GM19372 (cell line): ENCODE results near the gene SPTAN1.

Experiments used
- ATAC-seq: cut with Tn5 transposase; IDR thresholded peaks from one replicate; pipeline ENCODE4 v1.9.1; 2021; ENCODE audit warnings: mild to moderate bottlenecking, low read depth, moderate library complexity; ENCODE audit not compliant: unreplicated experiment

Gene SPTAN1

DNA sequence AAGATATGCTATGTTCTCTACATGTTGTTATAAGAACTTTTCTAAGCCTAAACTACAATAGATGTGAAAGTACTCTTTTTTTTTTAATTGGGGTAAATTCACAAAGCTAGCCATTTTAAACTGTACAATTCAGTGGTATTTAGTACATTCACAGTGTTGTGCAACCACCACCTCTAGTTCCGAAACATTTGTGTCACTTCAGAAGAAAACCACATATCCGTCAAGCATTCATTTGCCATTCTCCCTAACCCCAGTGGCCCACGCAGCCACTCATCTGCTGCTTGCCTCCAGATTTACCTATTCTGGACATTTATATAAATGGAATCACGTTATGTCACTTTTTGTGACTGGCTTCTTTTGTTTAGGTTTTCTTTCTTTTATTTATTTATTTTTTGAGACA is 43.1 kb downstream of the SPTAN1 start:
- no peak for ATAC-seq

DNA sequence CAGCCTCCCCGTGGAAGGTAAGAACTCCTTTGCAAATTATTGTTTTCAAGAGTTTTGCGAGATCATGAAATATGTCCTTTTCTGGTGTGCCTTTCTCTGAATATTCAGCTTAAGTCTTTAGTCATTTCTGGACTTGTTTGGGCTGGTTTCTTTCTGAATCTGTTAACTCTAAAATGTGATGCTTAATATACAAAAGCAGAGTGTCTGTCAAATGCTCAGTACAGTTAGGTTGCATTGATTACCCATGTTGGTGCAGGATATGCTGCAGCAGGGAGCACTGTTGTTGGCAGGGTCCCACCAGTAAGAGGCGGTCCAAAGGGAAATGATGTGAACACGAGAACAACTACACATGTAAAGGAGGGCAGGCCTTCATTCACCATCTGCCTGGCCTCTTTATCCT is 47.7 kb downstream of the SPTAN1 start:
- ATAC-seq: no peak

DNA sequence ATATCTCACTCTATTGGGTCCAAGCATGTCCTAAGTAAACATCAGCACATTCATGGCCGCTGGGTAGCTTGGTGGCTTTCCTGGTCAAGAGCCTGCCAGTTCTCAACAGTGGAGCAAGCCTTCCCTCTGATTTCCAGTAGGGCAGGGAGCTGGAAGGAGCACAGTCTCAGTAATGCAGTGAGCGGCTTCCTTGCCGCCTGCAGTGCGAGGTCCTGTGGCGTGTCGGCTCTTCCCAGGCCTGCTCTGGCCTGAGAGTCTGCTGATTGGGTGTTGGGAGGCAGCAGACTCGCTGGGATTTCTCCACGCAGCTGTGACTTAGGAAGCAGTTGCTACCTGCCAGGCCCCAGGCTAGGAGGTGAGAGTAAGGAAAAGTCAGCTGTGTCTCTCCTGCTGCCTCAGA is 51.3 kb downstream of the SPTAN1 start:
- ATAC-seq: no peak

DNA sequence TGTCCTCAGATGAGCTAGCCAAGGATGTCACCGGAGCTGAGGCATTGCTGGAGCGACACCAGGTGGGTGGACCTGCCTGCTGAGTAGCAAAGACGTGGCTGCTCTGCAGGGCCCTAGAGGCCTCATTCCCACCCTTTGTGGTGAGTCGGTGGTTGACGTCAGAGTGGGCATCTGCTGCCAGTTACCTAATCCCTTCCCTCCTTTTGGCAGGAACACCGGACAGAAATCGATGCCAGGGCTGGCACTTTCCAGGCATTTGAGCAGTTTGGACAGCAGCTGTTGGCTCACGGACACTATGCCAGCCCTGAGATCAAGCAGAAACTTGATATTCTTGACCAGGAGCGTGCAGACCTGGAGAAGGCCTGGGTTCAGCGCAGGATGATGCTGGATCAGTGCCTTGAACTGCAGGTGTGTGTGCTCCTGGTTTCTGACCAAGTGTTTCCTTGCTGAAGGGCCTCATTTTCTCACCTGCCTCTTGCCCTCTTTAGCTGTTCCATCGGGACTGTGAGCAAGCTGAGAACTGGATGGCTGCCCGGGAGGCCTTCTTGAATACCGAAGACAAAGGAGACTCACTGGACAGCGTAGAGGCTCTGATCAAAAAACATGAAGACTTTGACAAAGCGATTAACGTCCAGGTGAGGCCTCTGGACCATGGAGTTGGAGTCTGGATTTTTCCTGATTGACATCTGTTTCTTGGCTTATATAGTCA is 55.4 kb downstream of the SPTAN1 start:
- no peak for ATAC-seq

DNA sequence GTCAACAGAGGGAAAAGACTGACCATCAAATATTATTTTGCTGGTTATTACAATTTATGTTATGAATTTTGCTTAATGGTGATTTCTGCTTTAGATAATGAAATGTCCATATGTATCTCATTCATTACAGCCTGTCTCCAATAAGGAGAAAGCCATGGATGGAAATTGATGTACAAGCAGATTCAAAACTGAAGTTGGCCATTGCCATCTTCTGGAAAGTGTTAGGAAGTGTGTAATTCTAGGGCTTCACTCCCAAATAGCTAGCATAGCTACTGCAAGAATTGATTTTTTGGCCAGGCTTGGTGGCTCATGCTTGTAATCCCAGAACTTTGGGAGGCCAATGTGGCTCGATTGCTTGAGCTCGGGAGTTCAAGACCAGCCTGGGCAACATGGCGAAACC is 58.5 kb downstream of the SPTAN1 start:
- ATAC-seq: no peak

DNA sequence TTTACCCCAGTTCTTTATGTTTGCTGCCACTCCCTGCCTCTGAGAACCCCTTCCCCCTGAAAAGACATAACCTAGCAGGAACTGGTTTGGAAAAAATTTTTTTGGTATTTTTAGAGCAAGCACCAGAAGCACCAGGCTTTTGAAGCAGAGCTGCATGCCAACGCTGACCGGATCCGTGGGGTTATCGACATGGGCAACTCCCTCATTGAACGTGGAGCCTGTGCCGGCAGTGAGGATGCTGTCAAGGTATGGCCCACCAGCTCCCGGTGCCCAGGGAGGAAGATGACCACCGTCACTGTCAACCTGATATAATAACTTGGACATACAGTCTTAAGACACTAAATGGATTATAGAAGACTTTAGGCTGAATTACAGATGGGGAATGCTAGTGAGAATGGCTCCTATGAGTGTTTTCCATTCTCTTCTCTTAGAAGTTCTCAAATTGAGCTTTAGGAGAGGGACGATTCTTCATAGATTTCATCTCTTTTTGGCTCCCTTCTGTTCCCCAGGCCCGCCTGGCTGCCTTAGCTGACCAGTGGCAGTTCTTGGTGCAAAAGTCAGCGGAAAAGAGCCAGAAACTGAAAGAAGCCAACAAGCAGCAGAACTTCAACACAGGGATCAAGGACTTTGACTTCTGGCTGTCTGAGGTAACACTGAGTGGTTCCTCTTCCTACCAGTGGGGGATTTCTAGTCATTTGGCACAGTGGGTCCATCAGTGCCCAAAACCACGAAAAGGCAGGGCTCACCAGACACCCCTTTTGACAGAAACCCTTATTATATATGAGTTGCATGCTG is 59.4 kb downstream of the SPTAN1 start:
- no peak for ATAC-seq

DNA sequence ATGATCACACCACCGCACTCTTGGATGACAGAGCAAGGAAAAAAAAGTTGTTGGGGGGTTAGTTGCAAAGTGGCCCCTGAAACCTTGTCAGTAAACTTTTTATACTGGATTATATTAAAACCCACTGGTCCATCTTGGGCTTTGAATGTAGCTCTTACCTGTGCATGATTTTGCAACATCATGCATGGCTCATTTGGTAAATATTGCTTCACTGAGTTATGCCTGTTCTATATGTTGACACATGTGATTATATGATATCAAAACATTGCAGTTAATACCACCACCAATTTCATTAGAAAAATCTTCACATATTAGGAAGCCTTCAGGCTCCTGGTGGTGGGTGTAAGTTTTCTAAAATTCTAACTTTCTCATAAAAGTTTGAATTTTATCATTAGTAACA is 62.3 kb downstream of the SPTAN1 start:
- no peak for ATAC-seq

DNA sequence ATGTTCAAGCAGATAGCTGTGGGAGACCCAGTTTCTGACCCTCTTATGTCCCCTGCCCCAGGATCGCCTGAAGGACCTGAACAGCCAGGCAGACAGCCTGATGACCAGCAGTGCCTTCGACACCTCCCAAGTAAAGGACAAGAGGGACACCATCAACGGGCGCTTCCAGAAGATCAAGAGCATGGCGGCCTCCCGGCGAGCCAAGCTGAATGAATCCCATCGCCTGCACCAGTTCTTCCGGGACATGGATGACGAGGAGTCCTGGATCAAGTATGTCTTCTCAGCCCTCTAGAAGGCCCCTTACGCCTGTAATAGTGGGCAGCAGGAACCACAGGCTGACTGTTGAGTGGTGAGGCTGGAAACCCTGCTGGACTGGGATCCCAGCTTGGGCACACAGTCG is 63.2 kb downstream of the SPTAN1 start:
- ATAC-seq: no peak

DNA sequence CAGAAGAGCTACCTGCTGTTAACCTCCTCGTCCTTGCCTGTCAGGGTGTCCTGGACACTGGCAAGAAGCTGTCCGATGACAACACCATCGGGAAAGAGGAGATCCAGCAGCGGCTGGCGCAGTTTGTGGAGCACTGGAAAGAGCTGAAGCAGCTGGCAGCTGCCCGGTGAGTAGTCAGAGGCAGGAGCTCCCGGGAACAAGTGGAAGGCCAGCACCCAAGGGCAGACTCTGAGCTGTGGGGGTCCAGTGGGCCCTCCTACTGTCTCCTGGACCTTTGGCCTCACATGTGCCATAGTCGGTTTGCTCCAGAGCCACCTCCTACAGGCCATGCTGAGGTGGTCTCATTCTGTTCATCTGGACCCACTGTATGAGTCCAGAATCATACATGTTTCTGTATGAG is 65.6 kb downstream of the SPTAN1 start:
- ATAC-seq: no peak

DNA sequence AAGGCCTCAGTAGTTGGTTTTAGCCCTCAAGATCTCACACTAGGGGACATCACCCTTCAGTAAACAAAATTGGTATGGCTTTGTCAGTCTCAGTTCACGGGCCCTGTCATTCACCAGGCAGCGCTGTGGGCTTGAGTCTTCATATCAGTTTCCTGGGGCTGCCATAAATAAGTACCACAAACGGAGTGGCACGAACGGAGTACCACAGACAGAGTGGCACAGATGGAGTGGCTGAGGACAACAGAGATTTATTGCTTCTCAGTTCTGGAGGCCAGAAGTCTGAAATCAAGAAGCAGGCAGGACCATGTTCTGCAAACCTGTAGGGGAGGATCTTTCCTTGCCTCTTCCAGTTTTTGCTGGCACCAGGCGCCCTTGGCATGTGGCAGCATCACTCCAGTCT is 66.7 kb downstream of the SPTAN1 start:
- no peak for ATAC-seq

DNA sequence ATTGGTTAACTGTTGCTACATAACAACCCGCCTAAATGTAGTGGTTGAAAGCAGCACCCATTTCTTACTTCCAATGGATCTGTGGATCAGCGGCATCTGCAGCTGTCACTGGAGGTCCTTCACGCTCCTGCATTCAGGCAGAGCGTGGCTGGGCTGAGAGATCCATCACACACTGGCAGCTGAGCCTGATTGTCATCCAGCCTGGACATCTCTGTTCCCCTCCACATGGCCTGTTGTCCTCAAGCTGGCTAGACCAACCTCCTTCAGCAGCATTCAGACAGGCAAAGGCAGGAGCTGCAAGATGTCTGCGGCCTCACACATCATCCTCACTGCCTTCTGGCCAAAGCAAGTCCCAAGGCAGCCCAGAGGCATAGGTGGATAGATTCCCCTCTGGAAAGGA is 67.4 kb downstream of the SPTAN1 start:
- no peak for ATAC-seq

DNA sequence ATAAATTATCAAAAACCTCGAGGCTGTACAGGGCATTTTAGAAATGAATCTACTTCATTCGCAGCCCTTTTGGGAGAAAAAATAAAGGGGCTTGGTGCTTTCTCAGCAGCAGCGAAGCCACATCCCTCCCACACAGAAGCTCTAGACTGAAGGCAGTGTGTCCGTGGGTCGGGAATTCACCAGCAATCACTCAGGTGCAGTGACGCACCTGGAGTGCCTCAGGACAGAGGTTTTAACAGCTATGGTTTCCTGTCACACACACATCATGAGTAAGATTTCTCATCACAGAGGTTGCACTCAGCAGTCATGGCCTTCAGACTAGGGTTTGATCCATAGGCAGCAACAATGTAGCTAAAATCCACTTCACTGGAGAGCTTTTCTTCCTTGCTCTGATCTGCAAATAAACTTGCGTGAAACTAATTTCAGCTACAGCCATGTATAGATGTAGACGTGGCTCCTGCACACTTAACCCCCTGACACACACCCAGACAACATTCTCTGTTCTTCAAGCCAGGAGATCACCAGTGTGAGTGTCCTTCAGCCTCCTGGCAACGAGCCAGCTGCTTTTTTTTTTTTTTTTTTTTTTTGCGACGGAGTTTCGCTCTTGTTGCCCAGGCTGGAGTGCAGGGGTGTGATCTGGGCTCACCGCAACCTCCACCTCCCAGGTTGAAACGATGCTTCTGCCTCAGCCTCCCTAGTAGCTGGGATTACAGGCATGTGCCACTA is 69.5 kb downstream of the SPTAN1 start:
- no peak for ATAC-seq

DNA sequence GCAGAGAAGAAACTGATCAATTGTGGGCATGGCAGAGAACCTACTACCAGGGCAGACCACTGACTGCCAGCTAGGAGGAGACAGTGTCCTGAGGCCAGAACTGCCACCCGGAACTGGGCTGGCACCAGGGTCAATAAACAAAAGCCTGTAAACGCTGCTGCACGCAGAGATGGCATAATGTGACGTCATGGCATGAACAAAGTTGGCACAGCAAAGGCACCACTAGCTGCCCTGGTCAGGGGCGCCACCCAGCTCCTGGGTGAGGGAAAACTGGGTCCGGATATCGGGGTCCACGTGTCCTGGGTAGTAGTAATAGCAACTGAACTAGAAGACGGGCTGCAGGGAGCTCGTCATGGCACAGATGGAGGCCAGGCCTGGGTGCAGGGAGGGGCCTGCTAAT is 72.2 kb downstream of the SPTAN1 start:
- no peak for ATAC-seq

DNA sequence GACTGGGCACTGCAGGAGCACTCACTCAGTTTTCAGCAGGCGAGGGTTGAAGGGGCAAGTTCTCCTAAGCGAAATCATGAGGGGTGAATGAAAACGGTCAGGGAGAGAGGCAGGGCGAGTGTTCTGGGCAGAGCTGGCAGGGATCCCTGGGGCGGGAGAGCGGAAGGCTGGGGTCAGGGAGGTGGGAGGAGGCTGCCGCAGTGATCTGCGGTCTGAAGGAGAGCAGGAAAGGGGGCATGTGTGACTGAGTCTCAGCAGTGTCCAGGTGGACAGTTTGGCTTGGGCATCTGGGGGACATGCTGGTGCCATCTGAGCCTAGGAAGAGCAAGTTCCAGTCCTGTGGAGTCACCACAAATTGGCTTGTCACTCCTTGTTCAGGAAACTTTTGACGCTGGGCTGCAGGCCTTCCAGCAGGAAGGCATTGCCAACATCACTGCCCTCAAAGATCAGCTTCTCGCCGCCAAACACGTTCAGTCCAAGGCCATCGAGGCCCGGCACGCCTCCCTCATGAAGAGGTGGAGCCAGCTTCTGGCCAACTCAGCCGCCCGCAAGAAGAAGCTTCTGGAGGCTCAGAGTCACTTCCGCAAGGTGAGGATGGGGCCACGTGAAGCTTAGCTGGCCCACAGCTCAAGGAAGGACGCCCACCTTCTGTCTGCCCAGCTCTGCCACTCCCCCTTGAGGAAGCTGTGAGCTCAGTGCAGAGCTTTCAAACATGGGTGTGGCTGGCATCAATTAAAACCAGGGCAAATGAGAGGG is 73.2 kb downstream of the SPTAN1 start:
- no peak for ATAC-seq

DNA sequence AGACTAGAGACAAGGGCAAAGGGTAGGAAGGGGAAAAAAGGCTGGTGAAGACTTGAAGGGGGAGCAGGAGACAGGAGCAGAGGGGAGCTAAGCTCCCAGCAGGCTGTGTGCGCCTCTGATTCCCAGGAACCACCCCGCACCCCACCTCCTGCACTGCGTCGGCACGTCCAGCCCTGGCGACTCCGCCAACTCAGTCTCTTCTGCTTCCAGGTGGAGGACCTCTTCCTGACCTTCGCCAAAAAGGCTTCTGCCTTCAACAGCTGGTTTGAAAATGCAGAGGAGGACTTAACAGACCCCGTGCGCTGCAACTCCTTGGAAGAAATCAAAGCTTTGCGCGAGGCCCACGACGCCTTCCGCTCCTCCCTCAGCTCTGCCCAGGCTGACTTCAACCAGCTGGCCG is 73.8 kb downstream of the SPTAN1 start:
- ATAC-seq: no peak

DNA sequence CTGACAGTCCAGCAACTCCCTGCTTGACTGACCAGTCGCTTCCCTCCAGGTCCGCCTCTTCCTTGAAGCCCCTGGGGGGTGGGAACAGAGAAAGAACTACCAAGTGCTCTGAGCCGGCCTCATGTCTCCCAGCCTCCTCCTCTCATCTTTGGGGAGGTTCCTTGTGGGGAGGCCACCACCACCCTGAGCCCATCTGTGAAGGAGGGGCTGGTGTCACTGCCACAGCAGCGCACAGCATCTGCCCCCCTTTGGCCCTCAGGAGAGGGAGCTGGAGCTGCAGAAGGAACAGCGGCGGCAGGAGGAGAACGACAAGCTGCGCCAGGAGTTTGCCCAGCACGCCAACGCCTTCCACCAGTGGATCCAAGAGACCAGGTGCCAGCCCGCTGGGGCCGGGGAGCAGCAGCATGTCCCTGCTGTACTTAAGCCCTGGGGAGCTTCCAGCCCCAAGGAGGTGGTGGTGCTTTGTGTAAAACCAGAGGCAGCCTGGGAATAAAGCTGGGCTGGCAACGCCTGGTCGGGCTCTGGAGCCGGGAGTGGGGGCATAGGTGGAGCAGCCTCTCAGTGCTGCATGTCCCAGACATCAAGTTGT is 74.8 kb downstream of the SPTAN1 start:
- ATAC-seq: no peak

DNA sequence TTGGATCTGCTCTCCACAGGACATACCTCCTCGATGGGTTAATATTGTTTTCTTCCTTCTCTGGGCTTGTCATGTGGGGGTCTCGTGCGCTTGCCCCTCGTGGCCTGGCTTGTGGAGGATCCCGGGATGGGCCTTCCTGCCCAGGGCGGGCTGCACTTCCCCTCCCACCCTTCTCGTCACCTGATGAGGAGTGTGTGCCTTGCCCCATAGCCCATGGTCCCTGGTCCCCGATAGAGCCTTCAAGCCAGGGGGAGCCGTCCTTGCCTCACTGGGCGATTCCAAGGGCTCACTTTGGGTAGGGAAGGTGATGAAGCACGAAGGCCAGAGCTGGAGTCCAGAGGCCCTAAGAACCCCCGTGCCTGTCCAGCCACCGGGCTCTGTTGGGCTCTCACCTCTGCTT is 75.5 kb downstream of the SPTAN1 start:
- no peak for ATAC-seq

DNA sequence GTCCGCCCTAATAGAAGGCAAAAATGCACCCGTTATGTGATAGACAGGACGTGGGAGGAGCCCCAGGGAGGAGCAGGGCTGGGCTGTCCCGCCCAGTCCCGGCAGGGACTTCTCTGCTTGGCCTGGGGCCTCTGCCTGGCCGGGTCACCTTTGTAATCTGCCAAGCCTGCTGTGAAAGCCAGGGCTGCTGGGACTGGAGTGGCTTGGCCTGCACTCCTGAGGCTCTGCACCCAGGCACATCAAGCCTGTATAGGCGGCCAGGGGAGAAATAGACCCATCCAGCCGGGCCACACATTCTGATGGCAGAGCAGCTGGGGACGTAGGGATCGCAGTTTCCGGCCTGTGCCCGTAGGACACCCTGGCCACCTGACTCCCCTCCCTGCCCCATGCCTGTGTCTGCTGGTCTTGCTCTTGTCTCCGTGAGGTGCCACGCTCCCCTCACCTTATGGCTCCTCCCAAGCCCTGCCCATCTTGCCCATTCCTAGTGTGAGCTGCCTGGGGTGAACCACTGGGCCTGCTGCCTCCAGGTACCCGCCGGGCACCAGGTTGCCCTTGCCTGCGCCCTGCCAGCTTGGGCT is 76.2 kb downstream of the SPTAN1 start:
- ATAC-seq: no peak

DNA sequence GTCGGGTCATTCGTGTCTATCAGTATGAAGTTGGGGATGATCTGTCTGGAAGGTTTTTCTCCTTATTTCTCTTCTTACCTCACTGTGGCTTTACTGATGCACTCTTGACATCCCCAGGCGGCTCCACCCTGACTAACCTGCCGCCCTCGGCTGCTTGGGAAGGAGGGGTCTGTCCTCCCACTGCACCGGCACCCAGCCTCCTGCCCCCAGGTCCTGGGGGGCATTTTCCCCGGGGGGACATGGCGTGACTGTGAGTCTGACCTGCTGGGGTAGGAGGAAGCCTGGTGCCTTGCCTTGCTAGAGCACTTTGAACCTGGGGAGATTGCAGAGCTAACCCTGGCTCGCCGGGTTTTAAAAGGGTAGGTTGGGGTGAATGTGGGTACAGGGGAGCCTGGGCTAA is 76.7 kb downstream of the SPTAN1 start:
- ATAC-seq: no peak

DNA sequence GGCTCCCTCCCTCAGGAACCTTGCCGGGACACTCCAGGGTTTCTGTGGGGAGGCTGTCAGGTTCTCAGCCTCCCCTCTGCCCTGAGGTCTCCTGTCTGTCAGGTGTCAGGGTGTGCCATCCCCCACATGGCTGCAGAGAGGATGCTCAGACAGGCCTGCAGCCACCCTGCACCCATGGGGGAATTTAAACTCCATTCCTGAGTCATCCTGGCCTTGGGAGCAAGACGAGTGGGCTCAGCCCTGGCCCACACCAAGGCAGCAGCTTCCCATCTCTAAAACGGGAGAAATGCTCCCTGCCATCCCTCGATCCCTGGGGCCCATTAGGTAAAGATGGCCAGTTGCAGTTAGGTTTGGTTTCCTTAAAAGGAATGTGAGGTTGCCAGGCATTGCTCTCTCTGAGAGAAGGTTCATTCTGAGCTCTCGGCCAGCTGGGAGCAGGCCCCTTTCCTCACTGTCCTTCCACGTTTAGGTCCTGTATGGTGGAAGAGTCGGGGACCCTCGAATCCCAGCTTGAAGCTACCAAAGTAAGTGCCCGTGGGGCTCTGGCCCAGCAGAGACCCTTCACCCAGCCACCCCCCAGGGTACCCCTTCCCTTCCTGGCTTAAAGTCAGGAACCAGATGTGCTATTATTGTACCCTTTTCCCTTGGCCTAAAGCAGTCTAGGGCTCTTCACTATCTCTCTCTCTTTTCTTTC is 77.6 kb downstream of the SPTAN1 start:
- ATAC-seq: no peak
